Lower lobe of right lung (tissue), 2 donors: ENCODE data around the gene BCO2. TPM values are rescaled to one million over a fixed set of nuclear protein-coding genes. Genes with fewer than 3 reads are reported as not detected.

Experiments used
- ATAC-seq, 2 donors: fragments of 200-7000 bp; cut with Tn5 transposase; one replicate each; pipeline ENCODE4 v1.9.1; 2020 to 2022; ENCODE audit warnings: mild to moderate bottlenecking in 2 of 2, moderate library complexity in 2 of 2
- DNase-seq: peaks from one replicate; pipeline ENCODE4 v3.0.0-alpha.2; 2020
- H3K27ac ChIP-seq: fragments of 200-600 bp; one replicate; pipeline ENCODE4 v1.8.0; 2022
- H3K27me3 ChIP-seq: fragments of 200-600 bp; one replicate; pipeline ENCODE4 v1.8.0; 2022; ENCODE audit warnings: low read depth
- H3K36me3 ChIP-seq: fragments of 200-600 bp; one replicate; pipeline ENCODE4 v1.8.0; 2022; ENCODE audit warnings: mild to moderate bottlenecking
- H3K4me1 ChIP-seq: fragments of 200-600 bp; one replicate; pipeline ENCODE4 v1.8.0; 2022
- H3K4me3 ChIP-seq: fragments of 200-600 bp; one replicate; pipeline ENCODE4 v1.8.0; 2022; ENCODE audit warnings: mild to moderate bottlenecking
- H3K9me3 ChIP-seq: fragments of 200-600 bp; one replicate; pipeline ENCODE4 v1.8.0; 2022
- CTCF ChIP-seq: fragments of 200-600 bp; IDR thresholded peaks from one replicate; pipeline ENCODE4 v1.8.0; 2022; ENCODE audit warnings: antibody characterized with exemption, mild to moderate bottlenecking
- intact Hi-C: fragments of 100-400 bp; cut with DNase I; formaldehyde crosslinking; loops from one replicate; pipeline ENCODE4 v1.11.0; 2022
- total RNA-seq: library from RNA; stranded (reverse); fragmentation: NEBNext Ultra II Directional; extraction: Animal tissue kit (Norgen Biotek cat#: 25700); gene quantifications from one replicate; pipeline ENCODE4 v1.2.1, GENCODE V29; 2021
- donor health status: DM: no; HTN: yes; CAD: no; lungs with severe emphysema.

The BCO2 gene
- total RNA-seq, 1 donor from 2014 or later, result 8.9 TPM

DNA sequence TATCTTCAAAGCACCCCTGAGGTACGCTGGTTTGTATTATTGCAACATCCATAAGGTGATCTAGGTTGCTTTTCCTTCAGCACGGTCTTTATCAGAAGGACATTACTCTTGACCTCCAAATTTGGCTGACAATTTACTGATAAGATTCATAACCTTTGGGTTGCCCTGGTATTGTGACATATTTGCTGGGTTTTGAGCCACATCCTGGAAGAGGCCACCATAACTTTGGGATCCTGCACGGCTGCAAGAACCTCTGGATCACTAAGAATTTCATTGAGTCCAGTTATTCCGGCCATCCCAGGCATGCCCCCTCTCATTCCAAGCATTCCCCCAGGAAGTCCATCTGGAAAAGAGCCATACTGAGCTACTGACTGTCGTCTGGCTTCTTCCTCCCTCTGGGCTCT lies 91.9 kb downstream of the BCO2 start:
- TF ChIP-seq CTCF, result no peak
- ATAC-seq (no peak), DNase-seq (no peak)
- H3K4me1 ChIP-seq, result no peaks in the 10 kb centered on the region
- no peaks in the 10 kb centered on the region for H3K27me3 ChIP-seq
- intact Hi-C loops, result no loop called here
- no peak overlapping the region for H3K4me3 ChIP-seq
- H3K36me3 ChIP-seq, result no peaks in the 10 kb centered on the region
- no peak overlapping the region for H3K27ac ChIP-seq
- no peaks in the 10 kb centered on the region for H3K9me3 ChIP-seq

DNA sequence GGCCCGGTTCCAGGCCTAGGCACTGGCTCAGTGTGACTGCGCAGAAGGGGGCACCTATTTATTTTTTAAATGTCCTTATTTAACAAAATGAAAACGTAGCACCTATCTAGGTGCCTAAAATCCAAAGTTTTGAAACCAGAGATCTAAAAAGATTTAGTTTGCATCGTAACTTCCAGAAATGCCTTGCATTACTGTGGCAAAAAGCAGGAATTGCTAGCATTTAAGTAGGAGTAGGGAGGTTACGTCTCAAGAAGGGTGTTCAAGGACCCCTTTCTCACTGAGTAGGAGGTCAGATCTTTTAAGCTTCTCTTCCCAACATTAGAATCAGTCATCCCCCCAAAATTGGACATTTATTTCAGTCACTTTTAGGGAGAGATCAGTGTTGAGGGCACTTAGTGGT lies 93.1 kb downstream of the BCO2 start:
- Histone ChIP-seq H3K27me3 (no peaks in the 10 kb centered on the region), H3K4me3 (no peak overlapping the region), H3K4me1 (no peaks in the 10 kb centered on the region), H3K9me3 (no peaks in the 10 kb centered on the region), H3K27ac (no peak overlapping the region), H3K36me3 (no peaks in the 10 kb centered on the region)
- no peak for TF ChIP-seq CTCF
- no peak for DNase-seq
- no peak for ATAC-seq
- intact Hi-C loops, result no loop called here

Other genes starting within 250 kb of the BCO2 start
- gene DIXDC1, start 238.2 kb upstream of the BCO2 start, total RNA-seq, result 13.2 TPM
- gene DLAT, start 150.1 kb upstream of the BCO2 start, total RNA-seq, result 26.1 TPM
- 6.4 TPM for gene PIH1D2, start 101.5 kb upstream of the BCO2 start, total RNA-seq
- gene NKAPD1, start 101.2 kb upstream of the BCO2 start, total RNA-seq, result 20.6 TPM
- 35.9 TPM for gene TIMM8B, start 88.8 kb upstream of the BCO2 start, total RNA-seq
- 91.2 TPM for gene SDHD, start 88.6 kb upstream of the BCO2 start, total RNA-seq
- gene IL18, start 11.4 kb upstream of the BCO2 start, total RNA-seq, result 48.7 TPM
- not detected for gene TEX12, start 8.1 kb upstream of the BCO2 start, total RNA-seq
- gene PTS, start 50.9 kb downstream of the BCO2 start, total RNA-seq, result 22.8 TPM
- not detected for gene PLET1, start 85.3 kb downstream of the BCO2 start, total RNA-seq